ENCODE measurements around the gene LGALS9. TPM values are rescaled to one million over a fixed set of nuclear protein-coding genes. Genes with fewer than 3 reads are reported as not detected.
"Not testable (repeated sequence)": the region's sequence is repeated elsewhere in the genome, so short reads cannot be mapped to it uniquely, and the experiment has no call there.

Gene LGALS9
- total RNA-seq, 1 donor from 2014 or later: 38.4 TPM

DNA sequence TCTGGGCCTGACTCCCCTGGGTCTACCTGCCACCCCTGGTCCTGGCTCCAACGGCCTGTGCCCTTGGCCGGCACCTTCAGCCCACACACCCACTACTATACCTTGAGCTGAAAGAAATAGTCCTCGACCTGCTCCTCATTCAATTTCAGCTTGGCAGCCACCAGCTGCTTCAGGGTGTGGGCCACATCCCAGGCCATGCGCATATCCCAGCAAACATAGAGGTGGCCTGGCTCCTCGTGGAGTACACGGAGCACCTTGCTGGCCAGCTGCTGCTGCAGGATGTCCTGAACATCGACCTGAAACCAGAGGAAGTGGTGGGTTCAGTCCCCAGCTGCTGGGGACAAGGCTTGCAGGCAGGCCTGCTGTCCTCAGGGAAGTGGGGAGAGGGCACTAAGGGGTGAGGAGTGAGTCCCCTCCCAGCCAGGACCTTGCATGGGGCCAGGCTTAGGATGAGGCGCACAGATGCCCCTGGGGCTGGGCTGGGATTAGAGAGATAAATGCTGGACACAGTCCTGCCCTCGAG lies 22.5 kb downstream of the LGALS9 start:
- H3K36me3 Mint-ChIP-seq (ENCODE audit: low read depth); H3K4me3 Mint-ChIP-seq; H3K9me3 Mint-ChIP-seq; H3K27me3 Mint-ChIP-seq (ENCODE audit: insufficient read depth); DNase-seq (ENCODE audit: low spot score); H3K27ac Mint-ChIP-seq: not testable (repeated sequence)
- H3K4me1 Mint-ChIP-seq (ENCODE audit: low read depth): peaks cover 13% of the 10 kb centered on the region
- intact Hi-C loops (cut with micrococcal nuclease): loop anchor here (10.0 kb wide), 1 partner anchor 269 kb away; no protein-coding TSS in a partner anchor

DNA sequence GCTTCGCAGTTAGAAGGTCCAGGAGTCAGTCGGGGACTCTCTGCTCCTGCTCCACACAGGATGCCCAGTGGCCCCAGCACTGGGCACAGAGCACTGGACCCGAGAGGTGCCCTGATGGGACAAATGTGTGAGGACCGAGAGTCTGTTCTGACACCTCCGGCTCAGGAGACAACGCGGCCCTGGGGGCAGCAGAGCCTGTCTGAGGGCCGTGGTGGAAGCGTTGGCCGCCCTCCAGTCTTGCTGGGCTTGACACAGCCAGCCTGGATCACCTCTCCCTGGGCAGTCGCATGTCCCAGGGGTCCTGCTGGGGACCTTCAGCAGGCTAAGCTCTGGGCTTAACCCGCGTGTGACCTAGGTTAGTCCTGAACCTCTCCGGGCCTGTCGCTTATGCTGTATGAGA lies 23.1 kb downstream of the LGALS9 start:
- H3K36me3 Mint-ChIP-seq (ENCODE audit: low read depth): peaks cover 3% of the 10 kb centered on the region
- no peaks in the 10 kb centered on the region for H3K9me3 Mint-ChIP-seq
- H3K27me3 Mint-ChIP-seq (ENCODE audit: insufficient read depth): no peaks in the 10 kb centered on the region
- no peak for DNase-seq (ENCODE audit: low spot score)
- H3K4me1 Mint-ChIP-seq (ENCODE audit: low read depth): peaks cover 13% of the 10 kb centered on the region
- intact Hi-C loops (cut with micrococcal nuclease): loop anchor here (1.0 to 10.0 kb wide), 2 partner anchors 102 to 269 kb away; no protein-coding TSS in a partner anchor
- no peak overlapping the region for H3K4me3 Mint-ChIP-seq
- H3K27ac Mint-ChIP-seq: no peak overlapping the region

DNA sequence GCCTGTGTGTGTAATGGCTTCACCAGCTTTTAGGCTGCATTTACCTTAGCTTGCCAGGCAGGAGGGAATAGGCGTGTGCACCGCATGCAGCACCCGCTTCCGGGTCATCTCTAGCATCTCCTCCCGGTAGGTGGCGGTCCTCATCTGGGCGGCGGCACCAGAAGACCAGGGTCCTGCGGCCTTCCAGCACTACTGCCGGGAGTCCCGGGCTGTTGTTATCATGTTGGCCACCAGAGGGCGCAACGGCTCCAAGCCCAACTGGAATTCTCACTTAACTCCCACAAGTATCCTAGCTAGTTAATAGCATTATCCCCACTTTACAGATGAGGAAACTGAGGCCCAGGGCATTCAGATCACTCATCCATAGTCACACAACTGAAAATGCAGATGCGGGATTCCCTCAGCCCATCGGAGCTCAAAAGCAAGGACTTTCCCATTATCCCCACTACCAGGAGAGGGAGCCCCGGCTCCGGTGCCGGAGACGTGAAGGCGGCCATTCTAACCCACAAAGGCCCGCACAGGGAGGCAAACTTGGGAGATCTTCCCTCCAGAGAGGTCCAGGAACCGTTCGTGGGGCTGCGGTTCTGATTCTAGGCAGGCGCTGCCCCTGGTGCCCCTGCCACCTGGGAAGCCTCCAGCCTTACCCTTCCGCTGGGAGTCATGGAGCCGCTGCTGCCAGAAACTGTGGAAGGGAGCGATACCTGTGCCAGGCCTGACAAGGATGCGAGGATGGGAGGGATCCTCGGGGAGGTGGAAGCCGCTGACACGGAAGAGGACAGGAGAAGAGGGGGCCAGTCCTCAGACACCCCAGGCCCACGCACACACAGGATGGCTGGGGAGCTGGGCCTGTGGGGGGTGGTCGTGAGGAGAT lies 23.9 kb downstream of the LGALS9 start:
- Mint-ChIP-seq H3K4me1 (ENCODE audit: low read depth) (peaks cover 13% of the 10 kb centered on the region), H3K4me3 (no peak overlapping the region), H3K36me3 (ENCODE audit: low read depth) (peaks cover 2% of the 10 kb centered on the region), H3K9me3 (no peaks in the 10 kb centered on the region), H3K27ac (no peak overlapping the region), H3K27me3 (ENCODE audit: insufficient read depth) (no peaks in the 10 kb centered on the region)
- intact Hi-C loops (cut with micrococcal nuclease): loop anchor here (1.0 to 10.0 kb wide), 2 partner anchors 101 to 270 kb away; no protein-coding TSS in a partner anchor
- DNase-seq (ENCODE audit: low spot score): peak; percentile 49

DNA sequence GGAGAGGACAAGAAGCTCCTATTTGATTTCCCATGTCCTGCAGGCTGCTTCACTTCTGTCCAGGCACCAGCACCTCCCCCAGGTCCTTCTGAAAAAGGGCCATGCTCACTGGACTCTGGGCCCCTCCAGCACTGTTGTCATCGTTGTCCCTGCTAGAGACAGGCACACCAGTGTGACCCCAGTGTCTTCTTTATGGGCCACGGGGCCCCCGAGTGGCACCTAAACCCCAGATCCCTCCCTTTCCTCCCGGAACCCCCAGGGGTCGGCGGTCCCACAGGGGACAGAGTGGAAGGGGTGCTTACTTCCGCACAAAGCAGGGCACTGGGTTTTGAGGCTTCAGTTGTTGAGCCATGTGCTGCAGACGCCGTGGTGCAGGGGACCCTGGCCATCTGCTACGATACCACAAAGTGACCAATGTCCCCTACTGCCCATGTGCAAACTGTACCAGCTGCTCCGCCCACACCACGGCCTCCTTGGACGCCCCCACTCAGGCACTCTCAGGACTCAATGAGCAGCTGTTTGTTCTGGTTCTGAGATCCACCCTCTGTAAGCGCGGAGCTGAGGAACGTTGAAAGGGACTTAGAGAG lies 24.6 kb downstream of the LGALS9 start:
- peaks cover 13% of the 10 kb centered on the region for H3K4me1 Mint-ChIP-seq (ENCODE audit: low read depth)
- not testable (repeated sequence) for H3K27ac Mint-ChIP-seq; H3K9me3 Mint-ChIP-seq; H3K4me3 Mint-ChIP-seq; H3K27me3 Mint-ChIP-seq (ENCODE audit: insufficient read depth); DNase-seq (ENCODE audit: low spot score); H3K36me3 Mint-ChIP-seq (ENCODE audit: low read depth)
- intact Hi-C loops (cut with micrococcal nuclease): loop anchor here (10.0 kb wide), 1 partner anchor 271 kb away; no protein-coding TSS in a partner anchor

DNA sequence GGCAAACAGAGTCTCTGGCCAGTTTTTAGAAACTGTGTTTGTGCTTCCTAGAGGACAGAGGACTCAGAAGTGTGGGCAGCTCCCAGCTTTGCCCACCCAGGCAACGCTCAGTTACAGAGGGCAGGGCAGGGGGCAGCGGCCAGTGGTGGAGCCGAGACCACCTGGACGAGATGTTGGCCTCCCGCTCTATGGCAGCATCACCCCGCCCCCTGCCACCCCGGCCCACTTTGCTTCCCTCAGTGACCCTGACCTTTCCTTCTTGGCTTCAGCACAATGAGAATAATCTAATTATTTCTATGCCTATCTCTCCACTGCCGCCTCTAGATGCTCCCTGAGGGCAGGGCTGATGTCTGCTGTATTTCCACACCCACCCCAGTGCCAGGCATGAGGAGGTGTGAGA lies 25.6 kb downstream of the LGALS9 start:
- H3K4me1 Mint-ChIP-seq (ENCODE audit: low read depth); H3K4me3 Mint-ChIP-seq; DNase-seq (ENCODE audit: low spot score); H3K27me3 Mint-ChIP-seq (ENCODE audit: insufficient read depth); H3K9me3 Mint-ChIP-seq; H3K36me3 Mint-ChIP-seq (ENCODE audit: low read depth); H3K27ac Mint-ChIP-seq: not testable (repeated sequence)
- intact Hi-C loops (cut with micrococcal nuclease): loop anchor here (10.0 kb wide), 1 partner anchor 272 kb away; no protein-coding TSS in a partner anchor

DNA sequence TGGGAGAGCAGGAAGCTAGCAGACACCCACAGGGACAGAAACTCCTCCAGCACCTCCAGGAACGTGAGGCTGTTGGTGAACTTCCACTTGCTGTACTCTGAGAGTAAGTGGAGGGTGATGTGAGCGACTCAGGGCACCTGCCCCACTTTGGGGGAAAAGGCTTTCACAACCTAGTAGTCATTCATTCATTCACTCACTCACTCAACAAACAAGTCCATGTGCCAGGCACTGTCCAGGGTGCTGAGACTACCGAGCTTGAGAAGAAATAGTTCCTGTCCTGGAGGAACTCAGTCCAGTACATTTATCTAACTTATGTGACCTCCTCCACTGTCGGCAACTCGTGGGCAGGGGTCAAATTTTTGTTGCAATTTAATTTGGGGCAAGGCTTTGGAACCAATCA lies 26.6 kb downstream of the LGALS9 start:
- intact Hi-C loops (cut with micrococcal nuclease): loop anchor here (10.0 kb wide), 1 partner anchor 273 kb away; no protein-coding TSS in a partner anchor

DNA sequence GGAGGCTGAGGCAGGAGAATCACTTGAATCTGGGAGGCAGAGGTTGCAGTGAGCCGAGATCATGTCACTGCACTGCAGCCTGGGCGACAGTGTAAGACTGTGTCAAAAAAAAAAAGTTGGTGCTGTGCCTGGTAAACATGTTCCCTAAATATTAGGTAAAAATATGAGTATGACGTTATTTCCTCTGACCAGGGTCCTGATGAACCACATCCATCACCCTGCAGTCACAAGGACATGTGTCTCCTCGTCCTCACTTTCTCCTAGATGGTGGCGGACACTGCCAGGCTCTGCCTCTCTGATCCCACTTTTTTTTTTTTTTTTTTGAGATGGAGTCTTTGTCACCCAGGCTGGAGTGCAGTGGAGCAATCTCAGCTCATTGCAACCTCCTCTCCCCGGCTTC lies 28.7 kb downstream of the LGALS9 start:
- H3K9me3 Mint-ChIP-seq: no peaks in the 10 kb centered on the region
- H3K27ac Mint-ChIP-seq: no peak overlapping the region
- no peaks in the 10 kb centered on the region for H3K36me3 Mint-ChIP-seq (ENCODE audit: low read depth)
- intact Hi-C loops (cut with micrococcal nuclease): loop anchor here (10.0 kb wide), 1 partner anchor 275 kb away; no protein-coding TSS in a partner anchor
- peaks cover 2% of the 10 kb centered on the region for H3K27me3 Mint-ChIP-seq (ENCODE audit: insufficient read depth)
- DNase-seq (ENCODE audit: low spot score): no peak
- peaks cover 3% of the 10 kb centered on the region for H3K4me1 Mint-ChIP-seq (ENCODE audit: low read depth)
- no peak overlapping the region for H3K4me3 Mint-ChIP-seq

More for the DNA sequence above, 26.6 kb downstream of the LGALS9 start:
- Mint-ChIP-seq H3K4me1 (ENCODE audit: low read depth) (peaks cover 5% of the 10 kb centered on the region), H3K27ac (no peak overlapping the region), H3K9me3 (no peaks in the 10 kb centered on the region), H3K27me3 (ENCODE audit: insufficient read depth) (peaks cover 2% of the 10 kb centered on the region), H3K4me3 (no peak overlapping the region), H3K36me3 (ENCODE audit: low read depth) (no peaks in the 10 kb centered on the region)
- no peak for DNase-seq (ENCODE audit: low spot score)

DNA sequence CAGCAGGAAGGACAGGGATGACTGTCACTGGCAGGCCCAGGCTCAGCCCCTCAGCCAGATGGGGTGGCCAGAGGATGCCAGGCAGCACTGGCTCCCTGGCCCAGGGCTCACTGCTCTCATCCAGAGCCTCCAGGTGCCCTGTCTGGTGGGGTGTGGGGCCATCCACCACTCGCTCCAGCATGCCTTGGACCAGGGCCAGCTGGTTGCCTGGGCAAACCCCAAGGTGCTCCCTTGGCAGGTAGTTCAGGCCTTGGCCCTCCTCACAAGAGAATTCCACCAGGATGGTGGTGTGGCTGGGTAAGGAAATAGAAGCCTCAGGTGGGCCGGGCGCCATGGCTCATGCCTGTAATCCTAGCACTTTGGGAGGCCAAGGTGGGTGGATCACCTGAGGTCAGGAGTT lies 29.4 kb downstream of the LGALS9 start:
- intact Hi-C loops (cut with micrococcal nuclease): no loop called here
- peaks cover 2% of the 10 kb centered on the region for H3K27me3 Mint-ChIP-seq (ENCODE audit: insufficient read depth)
- no peak overlapping the region for H3K27ac Mint-ChIP-seq
- no peaks in the 10 kb centered on the region for H3K9me3 Mint-ChIP-seq
- no peaks in the 10 kb centered on the region for H3K4me1 Mint-ChIP-seq (ENCODE audit: low read depth)
- H3K4me3 Mint-ChIP-seq: no peak overlapping the region
- no peaks in the 10 kb centered on the region for H3K36me3 Mint-ChIP-seq (ENCODE audit: low read depth)
- no peak for DNase-seq (ENCODE audit: low spot score)

DNA sequence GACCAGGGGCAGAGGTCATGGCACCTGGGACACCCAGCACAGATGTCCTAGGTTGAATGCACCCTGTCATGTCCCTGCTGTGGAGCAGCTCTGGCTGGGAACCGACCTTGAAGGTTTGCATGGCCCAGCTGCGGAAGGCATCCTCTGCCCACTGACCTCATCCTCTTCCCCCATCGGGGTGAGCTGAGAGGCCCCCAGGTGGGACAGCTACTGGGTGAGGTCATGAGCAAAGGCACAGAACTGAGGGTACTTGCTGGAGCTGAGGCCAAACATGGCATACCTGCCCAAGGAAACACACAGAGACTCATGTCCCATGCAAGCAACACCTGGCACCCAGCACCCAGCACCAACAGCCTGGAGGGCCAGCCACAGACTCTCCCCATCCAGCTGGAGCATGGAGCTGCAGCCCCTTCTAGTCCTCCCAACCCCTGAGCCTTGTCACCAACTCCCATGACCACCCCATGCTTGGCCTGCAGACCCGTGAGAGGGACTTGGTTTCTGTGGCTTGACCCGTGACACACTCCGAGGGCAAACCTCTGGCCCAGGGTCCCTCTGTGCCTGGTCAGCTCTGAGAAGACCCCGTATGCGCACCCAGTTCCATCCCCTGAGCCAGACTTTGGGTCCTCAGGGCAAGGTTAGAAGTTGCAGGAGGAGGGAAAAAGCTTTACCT lies 33.1 kb downstream of the LGALS9 start:
- no peak overlapping the region for H3K4me3 Mint-ChIP-seq
- DNase-seq (ENCODE audit: low spot score): no peak
- intact Hi-C loops (cut with micrococcal nuclease): no loop called here
- H3K36me3 Mint-ChIP-seq (ENCODE audit: low read depth): no peaks in the 10 kb centered on the region
- H3K4me1 Mint-ChIP-seq (ENCODE audit: low read depth): no peaks in the 10 kb centered on the region
- no peaks in the 10 kb centered on the region for H3K9me3 Mint-ChIP-seq
- H3K27ac Mint-ChIP-seq: no peak overlapping the region
- H3K27me3 Mint-ChIP-seq (ENCODE audit: insufficient read depth): peaks cover 2% of the 10 kb centered on the region

DNA sequence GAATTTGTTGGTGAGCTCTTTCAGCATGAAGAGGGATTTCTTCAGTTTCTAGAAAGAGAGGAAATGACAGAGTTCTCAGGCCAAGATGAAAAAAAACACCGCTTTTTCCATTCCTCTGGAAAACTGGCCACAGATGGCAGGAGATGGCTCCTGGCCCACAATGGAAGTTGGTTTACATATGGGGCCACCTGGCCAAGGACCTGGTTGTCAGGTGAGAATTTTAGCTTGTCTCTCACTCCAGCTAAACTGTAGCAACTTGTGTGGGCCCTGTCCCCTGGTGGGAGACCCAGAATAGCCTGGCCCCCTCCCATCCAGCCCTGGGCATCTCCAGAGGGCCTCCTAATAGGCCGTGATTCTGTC lies 33.6 kb downstream of the LGALS9 start:
- no peak overlapping the region for H3K4me3 Mint-ChIP-seq
- DNase-seq (ENCODE audit: low spot score): no peak
- no peaks in the 10 kb centered on the region for H3K36me3 Mint-ChIP-seq (ENCODE audit: low read depth)
- H3K27me3 Mint-ChIP-seq (ENCODE audit: insufficient read depth): peaks cover 2% of the 10 kb centered on the region
- intact Hi-C loops (cut with micrococcal nuclease): no loop called here
- no peaks in the 10 kb centered on the region for H3K9me3 Mint-ChIP-seq
- H3K4me1 Mint-ChIP-seq (ENCODE audit: low read depth): no peaks in the 10 kb centered on the region
- H3K27ac Mint-ChIP-seq: no peak overlapping the region

DNA sequence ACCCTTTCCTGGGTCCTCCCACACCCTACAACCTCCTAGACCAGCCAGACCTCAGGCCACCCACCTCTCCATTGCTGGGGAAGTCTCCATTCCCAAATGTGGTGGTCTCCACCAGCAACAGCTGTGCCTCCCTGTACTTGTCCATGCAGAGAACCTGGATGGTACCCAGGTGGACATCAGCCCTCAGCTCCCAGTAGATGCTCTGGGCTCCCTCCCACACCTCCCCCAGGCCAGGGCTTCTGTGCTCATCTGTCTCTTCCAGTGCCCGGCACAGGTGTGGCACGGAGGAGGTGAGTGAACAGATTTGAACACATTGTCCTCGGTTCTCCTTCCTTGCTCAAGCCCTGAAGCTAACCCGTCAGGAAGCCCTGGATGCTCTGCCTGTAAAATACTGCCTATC lies 34.6 kb downstream of the LGALS9 start:
- Mint-ChIP-seq H3K36me3 (ENCODE audit: low read depth) (no peaks in the 10 kb centered on the region), H3K4me3 (no peak overlapping the region), H3K4me1 (ENCODE audit: low read depth) (no peaks in the 10 kb centered on the region), H3K27me3 (ENCODE audit: insufficient read depth) (peaks cover 2% of the 10 kb centered on the region), H3K27ac (no peak overlapping the region), H3K9me3 (no peaks in the 10 kb centered on the region)
- DNase-seq (ENCODE audit: low spot score): no peak
- intact Hi-C loops (cut with micrococcal nuclease): no loop called here

DNA sequence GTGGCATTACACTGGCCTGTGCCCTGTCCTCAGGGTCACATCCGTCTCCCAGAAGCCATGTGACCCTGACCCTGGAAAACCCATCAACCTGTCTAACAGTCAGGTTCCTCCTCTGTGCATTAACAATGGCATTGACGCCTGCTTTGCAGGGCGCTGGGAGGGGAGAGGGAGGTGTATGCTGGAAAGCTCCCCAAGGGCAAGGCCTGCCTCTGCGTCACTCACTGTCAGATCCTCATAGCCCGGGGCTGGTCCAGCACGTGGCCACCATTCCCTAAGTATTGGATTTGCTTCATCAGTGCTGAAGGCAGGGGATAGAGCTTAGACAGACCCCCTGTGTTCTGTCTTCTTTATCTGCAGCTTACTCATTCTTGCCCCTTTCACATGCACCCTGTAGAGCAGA lies 35.3 kb downstream of the LGALS9 start:
- H3K4me1 Mint-ChIP-seq (ENCODE audit: low read depth); intact Hi-C loops (cut with micrococcal nuclease); H3K27ac Mint-ChIP-seq; DNase-seq (ENCODE audit: low spot score); H3K9me3 Mint-ChIP-seq; H3K27me3 Mint-ChIP-seq (ENCODE audit: insufficient read depth); H3K4me3 Mint-ChIP-seq; H3K36me3 Mint-ChIP-seq (ENCODE audit: low read depth): not testable (repeated sequence)
